Gastrocnemius medialis (tissue), 4 donors: Measurements from ENCODE around the gene EID2.

Experiments used
- POLR2A ChIP-seq, 2 donors: fragments of 450-650 bp; IDR thresholded peaks; one replicate each; pipeline ENCODE4 v1.6.1; 2017; ENCODE audit warnings: antibody characterized with exemption in 2 of 2, mild to moderate bottlenecking in 2 of 2, moderate library complexity in 2 of 2
- TF ChIP-seq, protein P1 (sequence below), 5 experiments: fragments of 450-650 bp in 3 of 5; fragments of 200-600 bp in 2 of 5; sonication (generic) in 2 of 5; IDR thresholded peaks in 4 of 5; conservative IDR thresholded peaks in 1 of 5; 1 replicate in 4 of 5; 2 replicates in 1 of 5; pipeline ENCODE4 v1.5.1; 2016 to 2019; ENCODE audit warnings: antibody characterized with exemption in 5 of 5, mild to moderate bottlenecking in 3 of 5, moderate library complexity in 3 of 5

DNA sequence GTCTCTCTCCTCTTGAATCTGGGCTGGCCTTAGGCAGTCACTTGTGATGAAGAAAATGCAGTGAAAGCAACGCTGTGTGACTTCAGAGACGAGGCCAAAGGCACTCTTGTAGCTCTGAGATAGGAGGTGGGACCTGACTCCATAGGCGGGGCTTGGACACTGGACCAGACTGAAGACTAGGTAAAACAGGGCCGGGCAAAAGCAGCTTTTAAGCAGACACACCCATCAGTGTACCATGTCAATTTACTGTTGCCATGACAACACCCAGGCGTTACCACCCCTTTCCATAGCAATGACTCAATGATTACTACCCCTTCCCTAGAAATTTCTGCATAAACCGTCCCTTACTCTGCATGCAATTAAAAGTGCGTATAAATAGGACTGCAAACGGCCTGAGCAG is 6.6 kb upstream of the EID2 start:
- TF ChIP-seq POLR2A (IDR thresholded peaks at IDR 0.05), result no peak
- TF ChIP-seq, protein P1, sequence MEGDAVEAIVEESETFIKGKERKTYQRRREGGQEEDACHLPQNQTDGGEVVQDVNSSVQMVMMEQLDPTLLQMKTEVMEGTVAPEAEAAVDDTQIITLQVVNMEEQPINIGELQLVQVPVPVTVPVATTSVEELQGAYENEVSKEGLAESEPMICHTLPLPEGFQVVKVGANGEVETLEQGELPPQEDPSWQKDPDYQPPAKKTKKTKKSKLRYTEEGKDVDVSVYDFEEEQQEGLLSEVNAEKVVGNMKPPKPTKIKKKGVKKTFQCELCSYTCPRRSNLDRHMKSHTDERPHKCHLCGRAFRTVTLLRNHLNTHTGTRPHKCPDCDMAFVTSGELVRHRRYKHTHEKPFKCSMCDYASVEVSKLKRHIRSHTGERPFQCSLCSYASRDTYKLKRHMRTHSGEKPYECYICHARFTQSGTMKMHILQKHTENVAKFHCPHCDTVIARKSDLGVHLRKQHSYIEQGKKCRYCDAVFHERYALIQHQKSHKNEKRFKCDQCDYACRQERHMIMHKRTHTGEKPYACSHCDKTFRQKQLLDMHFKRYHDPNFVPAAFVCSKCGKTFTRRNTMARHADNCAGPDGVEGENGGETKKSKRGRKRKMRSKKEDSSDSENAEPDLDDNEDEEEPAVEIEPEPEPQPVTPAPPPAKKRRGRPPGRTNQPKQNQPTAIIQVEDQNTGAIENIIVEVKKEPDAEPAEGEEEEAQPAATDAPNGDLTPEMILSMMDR (IDR thresholded peaks at IDR 0.05 in 4 of 5, conservative IDR thresholded peaks at IDR 0.05 in 1 of 5), result no peak
